IMR-90 (cell line): ENCODE measurements around the gene AKR1E2. TPM values are rescaled to one million over a fixed set of nuclear protein-coding genes. Genes with fewer than 3 reads are reported as not detected.

ENCODE experiments used
- ATAC-seq: fragments of 200-7000 bp; cut with Tn5 transposase; 2 replicates; pipeline ENCODE4 v1.9.1; 2020; ENCODE audit warnings: low read depth, mild to moderate bottlenecking, moderate library complexity
- BruUV-seq: library from RNA; stranded (reverse); fragments of 400-500 nt; replicated peaks from 2 replicates; lab custom pipeline; 2021; lab: Mats Ljungman, UMichigan
- CTCF ChIA-PET: fragments of 300-600 bp; formaldehyde crosslinking; extraction: SDS; loops from one replicate; lab custom pipeline; 2021; ENCODE audit warnings: antibody characterized with exemption; lab: Yijun Ruan, JAX
- POLR2A ChIA-PET: fragments of 300-600 bp; sonication (Branson Sonifier 250); formaldehyde crosslinking; loops from one replicate; lab custom pipeline; 2022; ENCODE audit warnings: antibody characterized with exemption; ENCODE audit not compliant: unreplicated experiment; lab: Charles Lee
- DNase-seq: peaks from one replicate; pipeline ENCODE4 v3.0.0; 2013
- H2AFZ ChIP-seq: replicated peaks from 2 replicates; pipeline ENCODE3; 2013; ENCODE audit warnings: low read length, mild to moderate bottlenecking; ENCODE audit not compliant: poor library complexity
- H2AK5ac ChIP-seq: 2 replicates; pipeline ENCODE4 v1.6.1; 2013; ENCODE audit warnings: low read depth, low read length, inconsistent platforms
- H2AK9ac ChIP-seq: replicated peaks from 2 replicates; pipeline ENCODE3; 2013; ENCODE audit warnings: mild to moderate bottlenecking, low read depth, low read length, moderate library complexity; ENCODE audit not compliant: poor library complexity
- H2BK120ac ChIP-seq: 2 replicates; pipeline ENCODE4 v1.6.1; 2013; ENCODE audit warnings: low read depth, low read length, inconsistent platforms
- H2BK15ac ChIP-seq: 3 replicates; pipeline ENCODE4 v1.6.1; 2013; ENCODE audit warnings: low read depth, low read length, inconsistent platforms
- H2BK20ac ChIP-seq: 2 replicates; pipeline ENCODE4 v1.6.1; 2013; ENCODE audit warnings: low read depth, mild to moderate bottlenecking, inconsistent platforms, low read length, moderate library complexity
- H2BK5ac ChIP-seq: 2 replicates; pipeline ENCODE4 v1.6.1; 2013; ENCODE audit warnings: mild to moderate bottlenecking, low read depth, low read length, inconsistent platforms; ENCODE audit not compliant: poor library complexity, severe bottlenecking
- H3K14ac ChIP-seq: replicated peaks from 2 replicates; pipeline ENCODE4 v1.6.1; 2013; ENCODE audit warnings: low read depth, low read length, inconsistent platforms
- H3K18ac ChIP-seq: 2 replicates; pipeline ENCODE4 v1.6.1; 2013; ENCODE audit warnings: low read depth, low read length, control low read depth
- H3K23ac ChIP-seq: 2 replicates; pipeline ENCODE4 v1.6.1; 2013; ENCODE audit warnings: low read depth, low read length, inconsistent platforms
- H3K27ac ChIP-seq: 2 replicates; pipeline ENCODE4 v1.5.1; 2013; ENCODE audit warnings: mild to moderate bottlenecking, control low read depth, low read length; ENCODE audit not compliant: insufficient read depth
- H3K27me3 ChIP-seq: 2 replicates; pipeline ENCODE4 v1.6.1; 2013; ENCODE audit warnings: low read length; ENCODE audit not compliant: control insufficient read depth, insufficient read depth
- H3K36me3 ChIP-seq: 2 replicates; pipeline ENCODE4 v1.6.1; 2013; ENCODE audit warnings: low read length, mixed read lengths; ENCODE audit not compliant: control insufficient read depth, insufficient read depth
- H3K4ac ChIP-seq: 2 replicates; pipeline ENCODE4 v1.6.1; 2013; ENCODE audit warnings: low read depth, low read length, inconsistent platforms
- H3K4me1 ChIP-seq: 2 replicates; pipeline ENCODE4 v1.6.1; 2013; ENCODE audit warnings: low read length, mixed read lengths; ENCODE audit not compliant: control insufficient read depth, insufficient read depth
- H3K4me2 ChIP-seq: 2 replicates; pipeline ENCODE4 v1.6.1; 2013; ENCODE audit warnings: low read depth, mild to moderate bottlenecking, control low read depth, low read length, moderate library complexity
- H3K4me3 ChIP-seq: 2 replicates; pipeline ENCODE4 v1.5.1; 2013; ENCODE audit warnings: low read depth, mild to moderate bottlenecking, control low read depth, low read length, moderate library complexity; ENCODE audit not compliant: insufficient read depth
- H3K56ac ChIP-seq: 2 replicates; pipeline ENCODE4 v1.6.1; 2013; ENCODE audit warnings: low read length, inconsistent platforms; ENCODE audit not compliant: insufficient read depth; ENCODE audit errors: extremely low read depth
- H3K79me1 ChIP-seq, 2 experiments: 2 replicates each; pipeline ENCODE4 v1.6.1; 2013; ENCODE audit warnings: low read length in 2 of 2, inconsistent platforms in 1 of 2, low read depth in 1 of 2
- H3K9ac ChIP-seq: 2 replicates; pipeline ENCODE4 v1.6.1; 2013; ENCODE audit warnings: low read depth, low read length, control low read depth
- H3K9me1 ChIP-seq: 2 replicates; pipeline ENCODE4 v1.6.1; 2013; ENCODE audit warnings: low read length, inconsistent platforms; ENCODE audit not compliant: insufficient read depth
- H3K9me3 ChIP-seq: 2 replicates; pipeline ENCODE4 v1.6.1; 2013; ENCODE audit warnings: low read length; ENCODE audit not compliant: control insufficient read depth, insufficient read depth
- H4K20me1 ChIP-seq: 2 replicates; pipeline ENCODE4 v1.6.1; 2013; ENCODE audit warnings: low read length, inconsistent platforms; ENCODE audit not compliant: insufficient read depth
- H4K5ac ChIP-seq: 2 replicates; pipeline ENCODE4 v1.6.1; 2013; ENCODE audit warnings: mild to moderate bottlenecking, low read depth, low read length, control low read depth
- H4K8ac ChIP-seq, 2 experiments: 2 replicates each; pipeline ENCODE4 v1.6.1; 2013; ENCODE audit warnings: low read depth in 2 of 2, low read length in 2 of 2, control low read depth in 1 of 2, inconsistent platforms in 1 of 2
- H4K91ac ChIP-seq: 2 replicates; pipeline ENCODE4 v1.6.1; 2013; ENCODE audit warnings: low read depth, low read length, inconsistent platforms; ENCODE audit not compliant: insufficient read depth
- FOS ChIP-seq: fragments of 150-350 bp; IDR thresholded peaks from 2 replicates; pipeline ENCODE4 v1.6.1; 2016; ENCODE audit warnings: low read depth, low read length
- MAFK ChIP-seq: IDR thresholded peaks from 2 replicates; pipeline ENCODE4 v1.6.1; 2012; ENCODE audit warnings: low read depth, low read length, improper control_type of control experiment
- RCOR1 ChIP-seq: IDR thresholded peaks from 2 replicates; pipeline ENCODE4 v1.6.1; 2012; ENCODE audit warnings: mild to moderate bottlenecking, low read length, improper control_type of control experiment; ENCODE audit not compliant: insufficient replicate concordance
- RFX5 ChIP-seq: IDR thresholded peaks from 2 replicates; pipeline ENCODE4 v1.8.0; 2012; ENCODE audit warnings: low read depth, mild to moderate bottlenecking, low read length, moderate library complexity
- WGBS, 2 experiments: methylation state at CpG; one replicate each; pipeline versions ENCODE4 v1.1.5 to v1.1.7; 2013; ENCODE audit warnings: missing lambda C conversion rate in 2 of 2; ENCODE audit not compliant: insufficient read length in 1 of 2; ENCODE audit errors: extremely low coverage in 2 of 2; 5-methylcytosine and 5-hydroxymethylcytosine counted together
- dilution Hi-C: fragments of 300-500 bp; cut with HindIII; formaldehyde crosslinking; loops from one replicate; pipeline ENCODE4 v1.14.3; 2018; ENCODE audit warnings: low sequenced_read_pairs; ENCODE audit not compliant: unreplicated experiment
- in situ Hi-C: fragments of 300-500 bp; cut with MboI; formaldehyde crosslinking; loops from 3 replicates; pipeline ENCODE4 v1.14.3; 2019; ENCODE audit warnings: low sequenced_read_pairs, inconsistent platforms, mixed read lengths
- intact Hi-C: fragments of 100-400 bp; cut with micrococcal nuclease; formaldehyde crosslinking; loops from 2 replicates; pipeline ENCODE4 v1.10.0; 2022
- polyA plus RNA-seq, 3 experiments: library from polyadenylated mRNA; depleted of rRNA; stranded (reverse); fragments of >200 nt; gene quantifications; 2 replicates each; pipeline ENCODE4 v1.2.3, GENCODE V29; 2012; ENCODE audit warnings: low replicate concordance in 1 of 3
- total RNA-seq: library from RNA; depleted of rRNA; stranded (reverse); fragments of >200 nt; gene quantifications from 2 replicates; pipeline ENCODE4 v1.2.3, GENCODE V29; 2012

AKR1E2 gene
- total and polyA plus RNA-seq, 2 of the 4 experiments (the other 2 are of a cell fraction), result 1.2 to 3.4 TPM

- ChIA-PET POLR2A (no interaction called here), CTCF (interaction anchor here (1.6 kb wide), 1 partner anchor 11 kb away, joined by 5 read pairs; no protein-coding TSS in a partner anchor)
- in situ Hi-C loops (no loop called here), intact Hi-C loops (no loop called here), dilution Hi-C loops (no loop called here)
- Histone ChIP-seq H2BK15ac (peak overlapping the region; percentile 29; the same call in 2 of the 3 replicates), H3K36me3 (no peaks in the 10 kb centered on the region), H3K27me3 (no peaks in the 10 kb centered on the region), H2BK5ac (peak overlapping the region; percentile 91), H3K18ac (peak overlapping the region; percentile 80; the same call in 1 of the 2 replicates), H3K4ac (peak overlapping the region; percentile 91), H3K9me1 (peaks cover 3% of the 10 kb centered on the region), H2AK5ac (peak overlapping the region; percentile 93; the same call in 1 of the 2 replicates), H4K5ac (peak overlapping the region; percentile 72; the same call in 1 of the 2 replicates), H2AFZ (no peak overlapping the region), H2BK120ac (peak overlapping the region; percentile 89), H2AK9ac (no peak overlapping the region), H3K9me3 (no peaks in the 10 kb centered on the region), H3K27ac (peak overlapping the region; percentile 81), H3K14ac (peak overlapping the region; percentile 89), H3K56ac (peak overlapping the region; percentile 42; the same call in 1 of the 2 replicates), H4K20me1 (no peaks in the 10 kb centered on the region), H4K91ac (peak overlapping the region; percentile 49), H3K79me1 (peaks cover 0 to 13% of the 10 kb centered on the region in 2 experiments; a peak in 2 of 4 replicates), H2BK20ac (peak overlapping the region; percentile 87), H3K4me1 (peaks cover 4% of the 10 kb centered on the region), H3K4me2 (no peak overlapping the region), H3K9ac (no peak overlapping the region), H3K4me3 (no peak overlapping the region), H3K23ac (peak overlapping the region; percentile 77; the same call in 1 of the 2 replicates), H4K8ac (peak overlapping the region; percentile 44 to 90)
- no TSS peak for BruUV-seq
- DNase-seq, result no peak
- no peak for ATAC-seq
- TF ChIP-seq MAFK (peak; percentile 53), FOS (no peak), RCOR1 (no peak), RFX5 (no peak)
- WGBS, 2 experiments, result no CpG with 5 or more reads among the region's 2 CpGs
These were observed 22.2 kb upstream of the AKR1E2 start for GRCh38 chr10:4803822-4804221.
